Measurements from ENCODE around the gene FPR2. TPM values are rescaled to one million over a fixed set of nuclear protein-coding genes. Genes with fewer than 3 reads are reported as not detected.
"Not testable (repeated sequence)": the region's sequence is repeated elsewhere in the genome, so short reads cannot be mapped to it uniquely, and the experiment has no call there.

The FPR2 gene
- total RNA-seq, 2 donors from 2014 or later: not detected

- Mint-ChIP-seq H3K4me1 (ENCODE audit: low read depth) (no peaks in the 10 kb centered on the region), H3K27me3 (ENCODE audit: low read depth) (peaks cover 18% of the 10 kb centered on the region), H3K27ac (no peak overlapping the region), H3K9me3 (peaks cover 0 to 2% of the 10 kb centered on the region in 2 donors), H3K36me3 (ENCODE audit: insufficient read depth in 2 of 2) (no peaks in the 10 kb centered on the region), H3K4me3 (no peak overlapping the region)
- no peak for ATAC-seq (replicated peaks in 1 of 2)
- DNase-seq: no peak
Measured at GRCh38 chr19:51750400-51751094, 10.4 kb upstream of the FPR2 start.

- DNase-seq (no peak), ATAC-seq (replicated peaks in 1 of 2) (no peak)
- Mint-ChIP-seq H3K9me3 (peaks cover 0 to 5% of the 10 kb centered on the region in 2 donors), H3K4me1 (ENCODE audit: low read depth) (no peaks in the 10 kb centered on the region), H3K27me3 (ENCODE audit: low read depth) (peaks cover 27% of the 10 kb centered on the region), H3K27ac (no peak within 1 kb of the TSS), H3K4me3 (no peak within 1 kb of the TSS), H3K36me3 (ENCODE audit: insufficient read depth in 2 of 2) (peaks cover 0 to 2% of the 10 kb centered on the region in 2 donors)
Measured at GRCh38 chr19:51751655-51752054, 9.3 kb upstream of the FPR2 start, which contains the start of gene FPR1. TSS of gene FPR1 (minus strand) at chr19:51751878. CDS start at chr19:51746994, 4,884 bp downstream.

GRCh38 chr19:51754109-51754508 is 6.9 kb upstream of the FPR2 start:
- Mint-ChIP-seq H3K9me3 (peaks cover 0 to 7% of the 10 kb centered on the region in 2 donors), H3K4me3 (no peak overlapping the region), H3K27me3 (ENCODE audit: low read depth) (peaks cover 32% of the 10 kb centered on the region), H3K27ac (no peak overlapping the region), H3K4me1 (ENCODE audit: low read depth) (no peaks in the 10 kb centered on the region), H3K36me3 (ENCODE audit: insufficient read depth in 2 of 2) (peaks cover 0 to 2% of the 10 kb centered on the region in 2 donors)
- DNase-seq: no peak
- ATAC-seq (replicated peaks in 1 of 2): no peak

DNA sequence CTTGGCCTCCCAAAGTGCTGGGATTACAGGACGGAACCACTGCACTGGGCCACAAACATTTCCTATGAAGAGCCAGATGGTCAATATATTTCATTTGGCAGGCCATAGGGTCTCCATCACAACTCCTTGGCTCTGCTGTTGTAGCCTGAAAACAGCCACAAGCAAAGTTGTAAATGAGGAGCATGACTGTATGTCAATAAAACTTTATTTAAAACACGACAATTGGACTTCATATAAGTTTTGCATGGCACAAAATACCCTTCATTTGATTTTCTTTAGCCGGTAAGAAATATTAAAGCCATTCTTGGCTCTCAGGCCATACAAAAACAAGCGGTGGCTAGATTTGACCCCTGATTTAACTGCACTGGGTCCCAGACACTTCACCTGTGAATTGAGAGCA is 6.2 kb upstream of the FPR2 start:
- Mint-ChIP-seq H3K9me3 (peaks cover 0 to 7% of the 10 kb centered on the region in 2 donors), H3K27ac (no peak overlapping the region), H3K4me1 (ENCODE audit: low read depth) (no peaks in the 10 kb centered on the region), H3K36me3 (ENCODE audit: insufficient read depth in 2 of 2) (peaks cover 0 to 2% of the 10 kb centered on the region in 2 donors), H3K27me3 (ENCODE audit: low read depth) (peaks cover 32% of the 10 kb centered on the region), H3K4me3 (no peak overlapping the region)
- ATAC-seq (replicated peaks in 1 of 2): no peak
- DNase-seq: no peak

DNA sequence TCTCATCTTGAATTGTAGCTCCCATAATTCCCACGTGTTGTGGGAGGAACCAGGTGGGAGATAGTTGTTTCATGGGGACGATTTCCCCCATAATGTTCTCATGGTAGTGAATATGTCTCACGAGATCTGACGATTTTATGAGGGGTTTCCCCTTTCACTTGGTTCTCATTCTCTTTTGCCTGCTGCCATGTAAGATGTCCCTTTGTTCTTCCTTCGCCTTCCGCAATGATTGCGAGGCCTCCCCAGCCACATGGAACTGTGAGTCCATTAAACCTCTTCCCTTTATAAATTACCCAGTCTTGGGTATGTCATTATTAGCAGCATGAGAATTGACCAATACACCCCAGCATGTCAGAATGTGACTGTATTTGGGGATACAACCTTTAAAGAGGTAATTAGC is 5.4 kb upstream of the FPR2 start:
- Mint-ChIP-seq H3K36me3 (ENCODE audit: insufficient read depth in 2 of 2) (peaks cover 0 to 2% of the 10 kb centered on the region in 2 donors), H3K27me3 (ENCODE audit: low read depth) (peaks cover 32% of the 10 kb centered on the region), H3K4me3 (no peak overlapping the region), H3K27ac (no peak overlapping the region), H3K9me3 (peaks cover 0 to 7% of the 10 kb centered on the region in 2 donors), H3K4me1 (ENCODE audit: low read depth) (no peaks in the 10 kb centered on the region)
- ATAC-seq (replicated peaks in 1 of 2) (no peak), DNase-seq (no peak)

GRCh38 chr19:51761696-51762095 is 716 bp downstream of the FPR2 start:
- Mint-ChIP-seq H3K4me1 (ENCODE audit: low read depth) (no peaks in the 10 kb centered on the region), H3K9me3 (peaks cover 0 to 7% of the 10 kb centered on the region in 2 donors), H3K36me3 (ENCODE audit: insufficient read depth in 2 of 2) (peaks cover 1 to 3% of the 10 kb centered on the region in 2 donors), H3K4me3 (no peak overlapping the region), H3K27ac (no peak overlapping the region), H3K27me3 (ENCODE audit: low read depth) (peaks cover 45% of the 10 kb centered on the region)
- DNase-seq: no peak
- no peak for ATAC-seq (replicated peaks in 1 of 2)

- Mint-ChIP-seq H3K36me3 (ENCODE audit: insufficient read depth in 2 of 2) (peaks cover 1 to 3% of the 10 kb centered on the region in 2 donors), H3K27ac (no peak overlapping the region), H3K9me3 (peaks cover 3 to 4% of the 10 kb centered on the region in 2 donors), H3K27me3 (ENCODE audit: low read depth) (peaks cover 41% of the 10 kb centered on the region), H3K4me1 (ENCODE audit: low read depth) (no peaks in the 10 kb centered on the region), H3K4me3 (no peak overlapping the region)
- ATAC-seq (replicated peaks in 1 of 2): no peak
- DNase-seq: no peak
Measured at GRCh38 chr19:51765086-51765485, 4.1 kb downstream of the FPR2 start.

GRCh38 chr19:51766461-51766860 is 5.5 kb downstream of the FPR2 start:
- Mint-ChIP-seq H3K4me1 (ENCODE audit: low read depth) (no peaks in the 10 kb centered on the region), H3K9me3 (peaks cover 3 to 4% of the 10 kb centered on the region in 2 donors), H3K36me3 (ENCODE audit: insufficient read depth in 2 of 2) (peaks cover 1 to 3% of the 10 kb centered on the region in 2 donors), H3K27me3 (ENCODE audit: low read depth) (peaks cover 50% of the 10 kb centered on the region), H3K27ac (no peak overlapping the region), H3K4me3 (no peak overlapping the region)
- DNase-seq (no peak), ATAC-seq (replicated peaks in 1 of 2) (no peak)

- ATAC-seq (replicated peaks in 1 of 2): peak in 1 of 2 donors; percentile 55
- no peaks in the 10 kb centered on the region for H3K4me1 Mint-ChIP-seq (ENCODE audit: low read depth)
- peak overlapping the region in 1 of 2 donors; percentile 10 for H3K4me3 Mint-ChIP-seq
Measured at GRCh38 chr19:51771376-51772130, 10.6 kb downstream of the FPR2 start.

DNA sequence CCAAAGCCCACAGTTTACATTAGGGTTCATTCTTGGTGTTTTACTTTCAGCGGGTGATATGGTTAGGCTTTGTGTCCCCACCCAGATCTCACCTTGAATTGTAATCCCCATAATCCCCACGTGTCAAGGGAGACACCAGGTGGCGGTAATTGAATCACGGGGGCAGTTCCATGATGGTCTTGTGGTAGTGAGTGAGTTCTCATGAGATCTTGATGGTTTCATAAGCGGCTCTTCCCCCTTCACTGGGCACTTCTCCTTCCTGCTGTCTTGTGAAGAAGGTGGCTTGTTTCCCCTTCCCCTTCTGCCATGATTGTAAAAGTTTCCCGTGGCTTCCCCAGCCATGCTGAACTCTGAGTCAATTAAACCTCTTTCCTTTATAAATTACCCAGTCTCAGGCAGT is 12.0 kb downstream of the FPR2 start:
- Mint-ChIP-seq H3K4me1 (ENCODE audit: low read depth) (peaks cover 6% of the 10 kb centered on the region), H3K36me3 (ENCODE audit: insufficient read depth in 2 of 2) (peaks cover 1 to 2% of the 10 kb centered on the region in 2 donors), H3K27ac (no peak overlapping the region), H3K4me3 (no peak overlapping the region), H3K9me3 (peaks cover 3% of the 10 kb centered on the region in 2 donors), H3K27me3 (ENCODE audit: low read depth) (peaks cover 70% of the 10 kb centered on the region)
- ATAC-seq (replicated peaks in 1 of 2) (no peak), DNase-seq (no peak)

More at GRCh38 chr19:51771376-51772130, 10.6 kb downstream of the FPR2 start:
- DNase-seq: no peak
- Mint-ChIP-seq H3K27ac (no peak overlapping the region), H3K27me3 (ENCODE audit: low read depth) (peaks cover 56% of the 10 kb centered on the region), H3K9me3 (peaks cover 3% of the 10 kb centered on the region in 2 donors), H3K36me3 (ENCODE audit: insufficient read depth in 2 of 2) (peaks cover 1 to 2% of the 10 kb centered on the region in 2 donors)

DNA sequence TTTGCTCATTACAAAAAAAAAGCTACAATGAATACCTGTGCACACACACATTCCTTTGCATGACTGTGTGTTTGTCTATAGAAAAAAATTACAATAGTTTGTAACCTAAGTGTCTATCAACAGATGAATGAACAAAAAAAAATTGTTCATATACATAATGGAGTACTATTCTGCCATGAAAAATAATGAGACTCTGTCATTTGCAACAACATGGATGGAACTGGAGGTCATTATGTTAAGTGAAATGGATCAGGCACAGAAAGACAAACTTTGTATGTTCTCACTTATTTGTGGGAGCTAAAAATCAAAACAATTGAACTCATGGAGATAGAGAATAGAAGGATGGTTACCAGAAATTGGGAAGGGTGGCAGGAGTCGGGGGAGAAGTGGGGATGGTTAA is 15.6 kb downstream of the FPR2 start:
- not testable (repeated sequence) for DNase-seq; H3K4me1 Mint-ChIP-seq (ENCODE audit: low read depth); H3K27ac Mint-ChIP-seq; ATAC-seq (replicated peaks in 1 of 2); H3K36me3 Mint-ChIP-seq (ENCODE audit: insufficient read depth in 2 of 2); H3K4me3 Mint-ChIP-seq; H3K9me3 Mint-ChIP-seq
- H3K27me3 Mint-ChIP-seq (ENCODE audit: low read depth): peaks cover 87% of the 10 kb centered on the region

DNA sequence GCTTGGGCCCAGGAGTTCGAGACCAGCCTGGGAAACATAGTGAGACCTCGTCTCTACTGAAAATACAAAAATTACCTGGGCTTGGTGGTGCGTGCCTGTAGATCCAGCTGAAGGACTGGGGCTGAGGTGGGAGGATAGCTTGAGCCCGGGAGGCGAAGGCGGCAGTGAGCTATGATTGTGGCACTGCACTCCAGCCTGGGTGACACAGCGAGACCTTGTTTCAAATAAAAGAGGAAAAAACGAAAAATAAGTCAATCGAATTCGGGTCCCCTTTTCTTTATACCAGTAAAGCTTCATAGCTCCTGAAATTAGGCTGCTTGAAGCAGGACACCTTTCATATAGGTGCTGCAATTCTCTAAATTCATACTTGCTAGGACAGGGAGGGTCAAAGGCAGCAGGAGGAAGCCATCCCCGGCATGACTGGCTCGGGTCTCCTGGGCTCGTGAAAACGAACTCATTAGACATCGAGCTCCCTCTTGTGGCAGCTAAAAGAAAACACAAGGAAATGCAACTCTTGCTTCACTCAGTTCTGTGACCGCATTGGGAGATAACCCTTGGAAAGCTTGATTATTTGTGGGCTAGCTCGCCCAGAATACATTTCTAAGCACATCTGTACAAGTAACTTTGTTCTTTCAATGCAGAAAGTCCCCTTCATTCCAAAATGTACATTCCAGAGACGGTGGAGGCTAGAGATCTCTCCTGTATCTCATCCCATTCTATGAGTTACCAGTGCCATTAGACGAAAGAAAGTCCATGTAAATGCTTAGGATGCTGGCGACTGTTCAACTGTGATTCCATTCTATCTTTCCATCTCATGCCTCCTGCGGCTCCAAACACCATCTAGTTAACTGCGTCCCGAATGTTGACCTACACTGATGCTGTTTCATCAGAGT is 16.8 kb downstream of the FPR2 start:
- ATAC-seq (replicated peaks in 1 of 2) (peak; percentile 61 to 67), DNase-seq (peak; percentile 44 to 55)
- Mint-ChIP-seq H3K9me3 (peaks cover 0 to 2% of the 10 kb centered on the region in 2 donors), H3K4me1 (ENCODE audit: low read depth) (peaks cover 6% of the 10 kb centered on the region), H3K27ac (no peak overlapping the region), H3K27me3 (ENCODE audit: low read depth) (peaks cover 84% of the 10 kb centered on the region), H3K36me3 (ENCODE audit: insufficient read depth in 2 of 2) (peaks cover 1 to 2% of the 10 kb centered on the region in 2 donors), H3K4me3 (no peak overlapping the region)
